SK-N-SH treated with all-trans-retinoic acid at 6 μM for 48 hours (cell line): Measurements from ENCODE around the gene RELL2.

ENCODE experiments used
- GLIS3 ChIP-seq: fragments of 250-450 bp; sonication (Bioruptor Pico); IDR thresholded peaks from 2 replicates; pipeline ENCODE4 v1.5.0; 2020; ENCODE audit warnings: mild to moderate bottlenecking, moderate library complexity
- OSR1 ChIP-seq: fragments of 250-450 bp; sonication (Bioruptor Pico); IDR thresholded peaks from 2 replicates; pipeline ENCODE4 v1.8.0; 2022; ENCODE audit warnings: moderate library complexity, mild to moderate bottlenecking, inconsistent platforms
- ZC3H10 ChIP-seq: fragments of 250-450 bp; sonication (Bioruptor Pico); IDR thresholded peaks from 2 replicates; pipeline ENCODE4 v1.5.1; 2021; ENCODE audit warnings: mild to moderate bottlenecking, moderate library complexity
- ZFP30 ChIP-seq: fragments of 450-650 bp; formaldehyde crosslinking; IDR thresholded peaks from 2 replicates; pipeline ENCODE4 v1.5.0; 2022; ENCODE audit warnings: mild to moderate bottlenecking, moderate library complexity
- TF ChIP-seq, protein P1 (sequence below): fragments of 250-450 bp; sonication (Bioruptor Pico); IDR thresholded peaks from 2 replicates; pipeline ENCODE4 v1.5.1; 2020; ENCODE audit warnings: low read depth, mild to moderate bottlenecking, moderate library complexity

DNA sequence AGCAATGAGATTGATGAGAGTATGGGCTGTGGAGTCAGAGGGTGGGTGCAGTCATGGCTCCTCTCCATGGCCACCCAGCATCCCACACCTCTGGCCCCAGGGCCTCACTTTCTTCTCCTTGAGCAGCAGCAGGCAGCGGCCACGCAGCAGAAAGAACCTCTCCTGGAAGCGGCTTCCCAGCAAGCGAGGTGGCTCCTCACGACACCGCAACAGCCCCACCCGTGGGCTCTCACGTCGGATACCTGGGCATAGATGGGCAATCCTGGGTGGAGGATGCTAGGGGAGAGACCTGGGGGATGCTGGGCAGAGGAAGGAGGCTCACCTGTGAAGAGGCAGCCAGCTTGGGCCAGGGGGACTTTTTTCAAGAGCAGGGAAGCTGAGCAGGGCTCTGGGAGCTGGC lies 19.6 kb downstream of the RELL2 start:
- TF ChIP-seq GLIS3 (CRISPR knock-in tag) (no peak), ZFP30 (CRISPR knock-in tag) (no peak), OSR1 (CRISPR knock-in tag) (no peak), ZC3H10 (CRISPR knock-in tag) (no peak)
- TF ChIP-seq, protein P1, sequence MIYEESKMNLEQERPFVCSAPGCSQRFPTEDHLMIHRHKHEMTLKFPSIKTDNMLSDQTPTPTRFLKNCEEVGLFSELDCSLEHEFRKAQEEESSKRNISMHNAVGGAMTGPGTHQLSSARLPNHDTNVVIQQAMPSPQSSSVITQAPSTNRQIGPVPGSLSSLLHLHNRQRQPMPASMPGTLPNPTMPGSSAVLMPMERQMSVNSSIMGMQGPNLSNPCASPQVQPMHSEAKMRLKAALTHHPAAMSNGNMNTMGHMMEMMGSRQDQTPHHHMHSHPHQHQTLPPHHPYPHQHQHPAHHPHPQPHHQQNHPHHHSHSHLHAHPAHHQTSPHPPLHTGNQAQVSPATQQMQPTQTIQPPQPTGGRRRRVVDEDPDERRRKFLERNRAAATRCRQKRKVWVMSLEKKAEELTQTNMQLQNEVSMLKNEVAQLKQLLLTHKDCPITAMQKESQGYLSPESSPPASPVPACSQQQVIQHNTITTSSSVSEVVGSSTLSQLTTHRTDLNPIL (CRISPR knock-in tag): no peak
